NCI-H1436 (cell line): ENCODE measurements around the gene RAB33A.

Source experiments
- DNase-seq: peaks from one replicate; lab custom pipeline; 2025; lab: John Stamatoyannopoulos, UW

The RAB33A gene

GRCh38 chrX:130171446-130172126 lies at the start of gene RAB33A:
Gene RAB33A, plus strand, starts transcription at chrX:130171962. Its CDS starts 101 bp downstream, at chrX:130172063.
- DNase-seq: peak; percentile 38

- no peak for DNase-seq
Observed at GRCh38 chrX:130124577-130124976, 47.2 kb upstream of the RAB33A start.

- DNase-seq: no peak
Observed at GRCh38 chrX:130125091-130125874, 46.5 kb upstream of the RAB33A start.

GRCh38 chrX:130130990-130131389 lies 40.8 kb upstream of the RAB33A start:
- no peak for DNase-seq

- DNase-seq: no peak
Observed at GRCh38 chrX:130136496-130136895, 35.3 kb upstream of the RAB33A start.

GRCh38 chrX:130136961-130137360 lies 34.8 kb upstream of the RAB33A start:
- DNase-seq: no peak

GRCh38 chrX:130139474-130140201 lies 32.1 kb upstream of the RAB33A start:
- no peak for DNase-seq

GRCh38 chrX:130144509-130144908 lies 27.3 kb upstream of the RAB33A start:
- no peak for DNase-seq

GRCh38 chrX:130145123-130145522 lies 26.6 kb upstream of the RAB33A start:
- no peak for DNase-seq

GRCh38 chrX:130147631-130148030 lies 24.1 kb upstream of the RAB33A start:
- no peak for DNase-seq

GRCh38 chrX:130155564-130155963 lies 16.2 kb upstream of the RAB33A start:
- no peak for DNase-seq

- DNase-seq: no peak
Observed at GRCh38 chrX:130158311-130158710, 13.5 kb upstream of the RAB33A start.

GRCh38 chrX:130159776-130160175 lies 12.0 kb upstream of the RAB33A start:
- no peak for DNase-seq

- no peak for DNase-seq
Observed at GRCh38 chrX:130162094-130162735, 9.5 kb upstream of the RAB33A start.

- no peak for DNase-seq
Observed at GRCh38 chrX:130163398-130163797, 8.4 kb upstream of the RAB33A start.

GRCh38 chrX:130165181-130165702 lies 6.5 kb upstream of the RAB33A start:
- DNase-seq: no peak

GRCh38 chrX:130165703-130166502 lies 5.9 kb upstream of the RAB33A start, which contains the start of gene AIFM1:
Gene AIFM1, minus strand, starts transcription at chrX:130165841. Its CDS starts 185 bp downstream, at chrX:130165656.
- DNase-seq: peak; percentile 94

- DNase-seq: no peak
Observed at GRCh38 chrX:130166503-130166777, 5.3 kb upstream of the RAB33A start.

- no peak for DNase-seq
Observed at GRCh38 chrX:130167040-130167439, 4.7 kb upstream of the RAB33A start.

GRCh38 chrX:130170752-130171445 lies 863 bp upstream of the RAB33A start:
- peak; percentile 92 for DNase-seq
